Measurements from ENCODE around the gene C14orf132. TPM values are rescaled to one million over a fixed set of nuclear protein-coding genes. Genes with fewer than 3 reads are reported as not detected.

Gene C14orf132
- total RNA-seq, 1 experiment from 2014 or later = 1.3 TPM

DNA sequence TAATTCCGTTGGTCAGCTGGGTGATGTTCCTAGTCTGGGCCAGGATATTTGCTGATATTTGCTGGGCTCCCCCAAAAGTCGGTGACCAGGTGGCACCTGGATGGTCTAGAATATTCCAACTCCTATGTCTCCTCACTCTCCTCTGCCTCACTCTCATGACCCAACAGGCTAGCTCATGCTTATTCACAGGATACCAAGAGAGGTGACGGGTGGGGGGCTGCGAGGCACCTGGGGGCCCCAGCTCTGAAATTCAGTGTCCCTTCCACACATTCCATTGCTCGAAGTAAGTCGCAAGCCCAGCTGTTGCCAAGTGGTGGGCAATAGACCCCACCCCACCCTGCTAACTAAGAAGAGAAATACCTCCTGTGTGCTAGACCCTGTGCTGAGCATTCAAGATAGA, 67.7 kb downstream of the C14orf132 start:
- intact Hi-C loops (cut with micrococcal nuclease; ENCODE audit: unreplicated experiment) = loop anchor here (10.0 kb wide), 1 partner anchor 98 kb away; the partner anchor contains the start of gene BDKRB2
- CTCF ChIA-PET = interaction anchor here (1.0 kb wide), 1 partner anchor 169 kb away, joined by 3 read pairs; no protein-coding TSS in a partner anchor
- Mint-ChIP-seq H3K9me3 (ENCODE audit: low read depth, unreplicated experiment) (no peaks in the 10 kb centered on the region), H3K27me3 (ENCODE audit: unreplicated experiment) (peaks cover 16% of the 10 kb centered on the region), H3K27ac (ENCODE audit: unreplicated experiment) (no peak overlapping the region), H3K4me1 (ENCODE audit: low read depth, unreplicated experiment) (peaks cover 8% of the 10 kb centered on the region), H3K4me3 (ENCODE audit: low read depth, unreplicated experiment) (no peak overlapping the region), H3K36me3 (ENCODE audit: insufficient read depth, unreplicated experiment) (no peaks in the 10 kb centered on the region)
- TF ChIP-seq, protein P1, sequence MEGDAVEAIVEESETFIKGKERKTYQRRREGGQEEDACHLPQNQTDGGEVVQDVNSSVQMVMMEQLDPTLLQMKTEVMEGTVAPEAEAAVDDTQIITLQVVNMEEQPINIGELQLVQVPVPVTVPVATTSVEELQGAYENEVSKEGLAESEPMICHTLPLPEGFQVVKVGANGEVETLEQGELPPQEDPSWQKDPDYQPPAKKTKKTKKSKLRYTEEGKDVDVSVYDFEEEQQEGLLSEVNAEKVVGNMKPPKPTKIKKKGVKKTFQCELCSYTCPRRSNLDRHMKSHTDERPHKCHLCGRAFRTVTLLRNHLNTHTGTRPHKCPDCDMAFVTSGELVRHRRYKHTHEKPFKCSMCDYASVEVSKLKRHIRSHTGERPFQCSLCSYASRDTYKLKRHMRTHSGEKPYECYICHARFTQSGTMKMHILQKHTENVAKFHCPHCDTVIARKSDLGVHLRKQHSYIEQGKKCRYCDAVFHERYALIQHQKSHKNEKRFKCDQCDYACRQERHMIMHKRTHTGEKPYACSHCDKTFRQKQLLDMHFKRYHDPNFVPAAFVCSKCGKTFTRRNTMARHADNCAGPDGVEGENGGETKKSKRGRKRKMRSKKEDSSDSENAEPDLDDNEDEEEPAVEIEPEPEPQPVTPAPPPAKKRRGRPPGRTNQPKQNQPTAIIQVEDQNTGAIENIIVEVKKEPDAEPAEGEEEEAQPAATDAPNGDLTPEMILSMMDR (IDR thresholded peaks at IDR 0.05; ENCODE audit: unreplicated experiment) = no peak
- no TSS peak for BruUV-seq (replicated peaks)
- no peak for DNase-seq

DNA sequence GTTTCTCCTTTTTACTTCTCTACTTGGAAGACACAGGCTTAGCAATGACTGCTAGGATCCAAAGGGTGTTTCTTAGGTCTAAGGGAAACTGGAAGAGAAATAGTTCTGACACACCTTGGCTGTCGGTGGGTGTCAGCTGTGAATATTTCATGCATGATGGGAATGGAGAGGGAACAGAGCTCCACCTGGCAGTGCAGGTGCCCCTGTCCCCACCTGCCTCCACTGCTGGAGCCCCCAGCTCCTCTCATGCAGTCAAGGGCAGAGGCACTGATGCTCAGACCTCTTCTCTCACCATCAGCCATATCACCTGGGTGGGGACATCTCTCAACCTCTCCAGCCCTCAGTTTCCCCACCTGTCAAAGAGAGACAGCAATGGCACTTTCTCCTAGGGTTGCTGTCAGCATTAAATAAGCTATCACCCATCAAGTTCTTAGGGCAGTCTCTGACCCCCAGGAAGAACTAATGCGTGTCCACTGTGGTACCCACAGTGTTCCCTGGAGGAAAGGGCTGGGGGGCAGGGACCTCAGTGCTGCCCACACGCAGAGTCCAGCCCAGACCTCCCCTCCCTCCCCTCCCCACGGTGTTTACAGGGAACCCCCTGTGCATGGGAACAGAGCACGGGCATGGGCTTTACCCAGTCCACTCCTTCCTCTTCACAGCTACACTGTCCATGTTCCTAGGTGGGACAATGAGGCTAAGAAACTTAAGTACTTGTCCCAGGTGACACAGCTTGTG, 69.1 kb downstream of the C14orf132 start:
- intact Hi-C loops (cut with micrococcal nuclease; ENCODE audit: unreplicated experiment) = loop anchor here (10.0 kb wide), 1 partner anchor 97 kb away; the partner anchor contains the start of gene BDKRB2
- CTCF ChIA-PET = no interaction called here
- H3K27ac Mint-ChIP-seq (ENCODE audit: unreplicated experiment) = no peak overlapping the region
- BruUV-seq (replicated peaks) = no TSS peak
- H3K27me3 Mint-ChIP-seq (ENCODE audit: unreplicated experiment) = peaks cover 16% of the 10 kb centered on the region
- peaks cover 8% of the 10 kb centered on the region for H3K4me1 Mint-ChIP-seq (ENCODE audit: low read depth, unreplicated experiment)
- no peaks in the 10 kb centered on the region for H3K36me3 Mint-ChIP-seq (ENCODE audit: insufficient read depth, unreplicated experiment)
- TF ChIP-seq, protein P1 (IDR thresholded peaks at IDR 0.05; ENCODE audit: unreplicated experiment) = no peak
- H3K9me3 Mint-ChIP-seq (ENCODE audit: low read depth, unreplicated experiment) = peaks cover 2% of the 10 kb centered on the region
- no peak for DNase-seq
- no peak overlapping the region for H3K4me3 Mint-ChIP-seq (ENCODE audit: low read depth, unreplicated experiment)

DNA sequence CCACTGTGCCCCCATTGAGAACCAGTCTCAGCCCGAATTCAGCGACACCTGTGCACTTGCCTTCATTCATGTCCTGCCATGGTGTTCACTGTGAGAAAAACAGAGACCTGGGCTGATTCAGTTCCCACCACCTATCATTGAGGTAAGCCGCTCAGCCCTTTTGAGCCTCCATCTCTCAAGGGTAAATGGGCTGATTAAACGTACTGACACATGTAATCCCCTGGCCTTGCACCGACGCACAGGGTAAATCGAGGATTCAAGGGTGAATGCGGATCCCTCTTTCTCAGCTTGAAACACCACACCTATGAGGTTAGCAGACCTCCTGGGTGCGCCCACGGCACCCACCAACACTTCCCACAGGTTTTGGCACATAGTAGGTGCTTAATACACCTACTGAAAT, 69.7 kb downstream of the C14orf132 start:
- H3K4me1 Mint-ChIP-seq (ENCODE audit: low read depth, unreplicated experiment) = peaks cover 8% of the 10 kb centered on the region
- TF ChIP-seq, protein P1 (IDR thresholded peaks at IDR 0.05; ENCODE audit: unreplicated experiment) = no peak
- no peak overlapping the region for H3K27ac Mint-ChIP-seq (ENCODE audit: unreplicated experiment)
- CTCF ChIA-PET = no interaction called here
- no TSS peak for BruUV-seq (replicated peaks)
- no peaks in the 10 kb centered on the region for H3K36me3 Mint-ChIP-seq (ENCODE audit: insufficient read depth, unreplicated experiment)
- H3K9me3 Mint-ChIP-seq (ENCODE audit: low read depth, unreplicated experiment) = peaks cover 2% of the 10 kb centered on the region
- intact Hi-C loops (cut with micrococcal nuclease; ENCODE audit: unreplicated experiment) = loop anchor here (10.0 kb wide), 1 partner anchor 96 kb away; the partner anchor contains the start of gene BDKRB2
- peaks cover 16% of the 10 kb centered on the region for H3K27me3 Mint-ChIP-seq (ENCODE audit: unreplicated experiment)
- DNase-seq = no peak
- no peak overlapping the region for H3K4me3 Mint-ChIP-seq (ENCODE audit: low read depth, unreplicated experiment)

DNA sequence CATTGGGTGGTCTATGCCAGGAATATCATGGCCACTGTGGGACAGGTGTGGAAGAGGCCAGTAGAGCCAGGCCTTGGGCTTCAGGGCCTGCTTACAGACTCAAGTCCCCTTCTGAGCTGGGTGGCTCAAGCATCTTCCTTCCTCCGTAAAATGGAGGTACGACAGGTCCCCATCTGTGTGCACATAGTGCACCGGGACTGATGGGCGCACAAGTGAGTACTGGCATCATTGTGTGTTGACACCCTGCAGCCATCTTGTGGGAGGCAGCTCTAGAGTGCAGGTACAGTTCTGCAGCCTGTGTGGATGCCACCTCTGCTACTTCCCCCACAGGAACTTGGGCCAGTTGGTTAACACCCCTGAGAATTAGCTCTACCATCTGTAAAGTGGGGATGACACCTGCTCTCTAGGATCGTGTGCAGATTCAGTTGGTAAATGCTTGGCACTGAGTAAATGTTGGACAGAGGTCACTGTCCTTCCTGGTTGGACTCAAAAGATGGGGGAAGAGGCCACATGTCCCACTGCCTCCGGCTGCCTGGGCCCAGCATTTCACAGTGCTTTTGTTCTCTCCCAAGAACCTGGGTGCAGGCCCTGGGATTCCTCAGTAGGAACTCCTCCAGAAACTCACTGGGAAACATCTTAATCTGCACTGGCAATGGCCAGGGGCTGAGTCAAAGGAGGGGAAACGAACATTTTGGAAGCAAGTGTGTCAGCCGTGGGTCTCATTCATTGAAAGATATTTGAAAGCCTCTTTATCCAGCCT, 70.6 kb downstream of the C14orf132 start:
- CTCF ChIA-PET = no interaction called here
- TF ChIP-seq, protein P1 (IDR thresholded peaks at IDR 0.05; ENCODE audit: unreplicated experiment) = no peak
- Mint-ChIP-seq H3K9me3 (ENCODE audit: low read depth, unreplicated experiment) (peaks cover 8% of the 10 kb centered on the region), H3K36me3 (ENCODE audit: insufficient read depth, unreplicated experiment) (no peaks in the 10 kb centered on the region), H3K4me1 (ENCODE audit: low read depth, unreplicated experiment) (peaks cover 8% of the 10 kb centered on the region), H3K27ac (ENCODE audit: unreplicated experiment) (no peak overlapping the region), H3K27me3 (ENCODE audit: unreplicated experiment) (peaks cover 16% of the 10 kb centered on the region), H3K4me3 (ENCODE audit: low read depth, unreplicated experiment) (no peak overlapping the region)
- BruUV-seq (replicated peaks) = no TSS peak
- intact Hi-C loops (cut with micrococcal nuclease; ENCODE audit: unreplicated experiment) = loop anchor here (10.0 kb wide), 1 partner anchor 95 kb away; the partner anchor contains the start of gene BDKRB2
- no peak for DNase-seq
